Right lobe of liver (tissue), 4 donors: ENCODE data around the gene LZTFL1.
A peak's percentile ranks its signal among the peaks of the same experiment; 100 is the strongest.

Experiments used
- POLR2A ChIP-seq: fragments of 450-650 bp; IDR thresholded peaks from one replicate; pipeline ENCODE4 v1.6.1; 2017; ENCODE audit warnings: antibody characterized with exemption, mild to moderate bottlenecking
- TF ChIP-seq, protein P1 (sequence below), 4 donors: fragments of 200-600 bp in 3 of 4; fragments of 450-650 bp in 1 of 4; IDR thresholded peaks; one replicate each; pipeline versions ENCODE4 v1.5.1 to v1.8.0; 2016 to 2022; ENCODE audit warnings: antibody characterized with exemption in 4 of 4, mild to moderate bottlenecking in 2 of 4
- donor health status: DM: no; HTN: no; CAD: no.
- donor health status: DM: no; HTN: no; CAD: no.
- donor health status: DM: no; HTN: yes; CAD: no.

GRCh38 chr3:45832699-45833098 is 9.2 kb downstream of the LZTFL1 start:
- TF ChIP-seq, protein P1, sequence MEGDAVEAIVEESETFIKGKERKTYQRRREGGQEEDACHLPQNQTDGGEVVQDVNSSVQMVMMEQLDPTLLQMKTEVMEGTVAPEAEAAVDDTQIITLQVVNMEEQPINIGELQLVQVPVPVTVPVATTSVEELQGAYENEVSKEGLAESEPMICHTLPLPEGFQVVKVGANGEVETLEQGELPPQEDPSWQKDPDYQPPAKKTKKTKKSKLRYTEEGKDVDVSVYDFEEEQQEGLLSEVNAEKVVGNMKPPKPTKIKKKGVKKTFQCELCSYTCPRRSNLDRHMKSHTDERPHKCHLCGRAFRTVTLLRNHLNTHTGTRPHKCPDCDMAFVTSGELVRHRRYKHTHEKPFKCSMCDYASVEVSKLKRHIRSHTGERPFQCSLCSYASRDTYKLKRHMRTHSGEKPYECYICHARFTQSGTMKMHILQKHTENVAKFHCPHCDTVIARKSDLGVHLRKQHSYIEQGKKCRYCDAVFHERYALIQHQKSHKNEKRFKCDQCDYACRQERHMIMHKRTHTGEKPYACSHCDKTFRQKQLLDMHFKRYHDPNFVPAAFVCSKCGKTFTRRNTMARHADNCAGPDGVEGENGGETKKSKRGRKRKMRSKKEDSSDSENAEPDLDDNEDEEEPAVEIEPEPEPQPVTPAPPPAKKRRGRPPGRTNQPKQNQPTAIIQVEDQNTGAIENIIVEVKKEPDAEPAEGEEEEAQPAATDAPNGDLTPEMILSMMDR (IDR thresholded peaks at IDR 0.05): peak in 2 of 4 donors; percentile 39 to 44
- TF ChIP-seq POLR2A: no peak
